ENCODE measurements around the gene MPPED2. TPM values are rescaled to one million over a fixed set of nuclear protein-coding genes. Genes with fewer than 3 reads are reported as not detected.

Gene MPPED2, protein sequence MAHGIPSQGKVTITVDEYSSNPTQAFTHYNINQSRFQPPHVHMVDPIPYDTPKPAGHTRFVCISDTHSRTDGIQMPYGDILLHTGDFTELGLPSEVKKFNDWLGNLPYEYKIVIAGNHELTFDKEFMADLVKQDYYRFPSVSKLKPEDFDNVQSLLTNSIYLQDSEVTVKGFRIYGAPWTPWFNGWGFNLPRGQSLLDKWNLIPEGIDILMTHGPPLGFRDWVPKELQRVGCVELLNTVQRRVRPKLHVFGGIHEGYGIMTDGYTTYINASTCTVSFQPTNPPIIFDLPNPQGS
- total RNA-seq (1 to 10 TPM; 2.1 to 5.6 TPM), polyA plus RNA-seq (under 1 TPM; 0.11 to 0.20 TPM)
- long read RNA-seq, donor 1: 0 reads
- long read RNA-seq, donor 2: 0 reads
- long read RNA-seq, donor 3: 0 reads
- long read RNA-seq, donor 4: 0 reads
- long read RNA-seq, donor 5: 0 reads

DNA sequence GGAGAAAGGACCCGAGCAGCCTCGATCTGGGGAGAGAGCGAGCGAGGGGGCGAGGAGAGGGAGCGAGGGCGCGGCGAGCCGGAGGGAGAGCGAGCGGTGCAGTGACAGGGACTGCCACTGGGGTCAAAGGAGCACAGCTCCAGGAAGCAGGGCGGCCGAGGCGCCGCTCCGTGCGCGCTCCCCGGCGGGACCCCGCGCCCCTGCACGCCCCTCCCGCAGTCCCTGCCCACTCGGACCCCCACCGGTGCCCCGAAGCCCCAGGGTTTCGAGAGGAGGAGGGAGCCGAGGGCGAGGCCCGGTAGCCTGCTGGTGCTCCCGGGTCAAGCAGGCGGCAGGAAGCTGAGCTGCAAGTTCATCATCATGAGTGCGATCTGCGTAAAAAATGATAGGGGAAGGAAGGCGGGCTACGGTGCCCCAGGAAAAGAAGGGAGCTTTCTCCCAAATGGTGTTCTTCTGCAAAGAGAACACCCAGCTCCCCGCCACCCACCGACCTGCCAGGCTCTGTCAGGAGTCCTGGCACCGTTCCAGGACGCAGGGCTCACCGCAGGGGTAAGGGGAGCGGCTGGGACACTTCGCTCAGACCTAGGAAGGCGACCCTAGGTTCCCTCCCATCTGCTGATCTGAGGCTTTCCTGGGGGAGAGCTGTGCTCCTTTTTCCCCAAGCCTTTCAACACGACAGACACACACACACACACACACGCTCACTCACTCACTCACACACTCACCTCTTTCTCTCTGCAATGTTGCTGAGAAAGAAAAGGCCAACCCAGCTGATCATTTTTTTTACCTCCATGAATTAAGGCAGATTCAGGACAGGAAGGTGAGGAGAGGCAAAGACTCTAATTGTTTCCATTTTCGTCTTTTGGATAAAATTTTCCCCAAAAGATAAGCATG is at the start of gene MPPED2:
TSS of gene MPPED2 (minus strand) at position 103 of the 894 bp plus-strand sequence. CDS start 5,980 bp downstream, outside the sequence.
- TF ChIP-seq, protein P1, sequence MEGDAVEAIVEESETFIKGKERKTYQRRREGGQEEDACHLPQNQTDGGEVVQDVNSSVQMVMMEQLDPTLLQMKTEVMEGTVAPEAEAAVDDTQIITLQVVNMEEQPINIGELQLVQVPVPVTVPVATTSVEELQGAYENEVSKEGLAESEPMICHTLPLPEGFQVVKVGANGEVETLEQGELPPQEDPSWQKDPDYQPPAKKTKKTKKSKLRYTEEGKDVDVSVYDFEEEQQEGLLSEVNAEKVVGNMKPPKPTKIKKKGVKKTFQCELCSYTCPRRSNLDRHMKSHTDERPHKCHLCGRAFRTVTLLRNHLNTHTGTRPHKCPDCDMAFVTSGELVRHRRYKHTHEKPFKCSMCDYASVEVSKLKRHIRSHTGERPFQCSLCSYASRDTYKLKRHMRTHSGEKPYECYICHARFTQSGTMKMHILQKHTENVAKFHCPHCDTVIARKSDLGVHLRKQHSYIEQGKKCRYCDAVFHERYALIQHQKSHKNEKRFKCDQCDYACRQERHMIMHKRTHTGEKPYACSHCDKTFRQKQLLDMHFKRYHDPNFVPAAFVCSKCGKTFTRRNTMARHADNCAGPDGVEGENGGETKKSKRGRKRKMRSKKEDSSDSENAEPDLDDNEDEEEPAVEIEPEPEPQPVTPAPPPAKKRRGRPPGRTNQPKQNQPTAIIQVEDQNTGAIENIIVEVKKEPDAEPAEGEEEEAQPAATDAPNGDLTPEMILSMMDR (IDR thresholded peaks at IDR 0.05; ENCODE audit: control extremely low read depth, extremely low read depth): no peak
- peak within 1 kb of the TSS in 1 of 2 donors; percentile 6 for H3K9ac ChIP-seq (ENCODE audit: insufficient read depth in 1 of 2, low read length in 2 of 2)
- 7 to 8% methylated on average over 23 to 49 of the region's 49 CpGs for WGBS, 2 donors

DNA sequence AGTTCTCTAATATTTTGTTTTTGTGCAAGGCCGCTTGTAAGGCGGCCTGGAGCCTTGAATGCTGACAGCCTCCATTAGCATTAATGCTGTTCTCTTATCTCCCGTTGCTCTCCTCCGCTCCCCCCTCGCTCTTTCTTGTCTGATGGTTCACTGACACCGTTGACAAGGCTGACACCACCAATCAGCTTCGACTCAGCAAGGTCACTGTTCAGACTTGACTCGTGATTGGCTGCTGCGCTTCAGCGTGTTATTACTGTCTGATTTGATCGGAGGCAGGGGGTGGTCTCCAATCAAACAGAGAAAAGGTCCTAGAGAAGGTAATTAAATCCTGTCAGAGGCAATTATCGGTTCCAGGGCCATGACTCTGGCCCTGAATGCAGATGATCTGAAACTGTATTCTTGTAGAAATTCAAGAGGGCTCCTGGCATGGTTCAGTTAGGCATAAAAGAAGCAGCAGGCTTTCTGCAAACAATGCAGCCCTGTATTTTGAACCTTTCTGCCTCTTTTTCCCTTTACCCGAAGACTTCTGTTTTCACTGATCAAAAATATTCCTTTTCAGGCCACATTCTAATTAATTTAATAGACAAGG is 49.3 kb upstream of the MPPED2 start:
- DNase-seq (peak; percentile 61 to 83 (median 81)), ATAC-seq (ENCODE audit: insufficient read depth, low FRiP score) (no peak)
- 42 to 43% methylated on average over 13 of the region's 13 CpGs for WGBS, 2 donors

More for the DNA sequence above, at the start of gene MPPED2:
- Histone ChIP-seq H3K27ac (ENCODE audit: low read depth in 1 of 2, low read length in 1 of 2) (peak within 1 kb of the TSS in 1 of 2 donors; percentile 76), H3K9me3 (ENCODE audit: control insufficient read depth in 4 of 4, insufficient read depth in 3 of 4, low read length in 3 of 4) (peaks cover 0 to 7% (median 0%) of the 10 kb centered on the region in 4 donors), H3K4me3 (peak within 1 kb of the TSS; percentile 41), H3K4me1 (ENCODE audit: control insufficient read depth in 5 of 5, insufficient read depth in 5 of 5, low read length in 5 of 5) (peaks cover 0 to 28% (median 0%) of the 10 kb centered on the region in 5 donors), H3K36me3 (ENCODE audit: control insufficient read depth in 4 of 4, insufficient read depth in 4 of 4, low read length in 4 of 4) (no peaks in the 10 kb centered on the region), H3K27me3 (ENCODE audit: control insufficient read depth in 3 of 3, insufficient read depth in 3 of 3, low read length in 2 of 3) (peaks cover 6 to 32% (median 28%) of the 10 kb centered on the region in 3 donors)
- ATAC-seq (ENCODE audit: insufficient read depth, low FRiP score) (peak; percentile 67), DNase-seq (peak in 2 of 3 donors; percentile 44 to 58)

DNA sequence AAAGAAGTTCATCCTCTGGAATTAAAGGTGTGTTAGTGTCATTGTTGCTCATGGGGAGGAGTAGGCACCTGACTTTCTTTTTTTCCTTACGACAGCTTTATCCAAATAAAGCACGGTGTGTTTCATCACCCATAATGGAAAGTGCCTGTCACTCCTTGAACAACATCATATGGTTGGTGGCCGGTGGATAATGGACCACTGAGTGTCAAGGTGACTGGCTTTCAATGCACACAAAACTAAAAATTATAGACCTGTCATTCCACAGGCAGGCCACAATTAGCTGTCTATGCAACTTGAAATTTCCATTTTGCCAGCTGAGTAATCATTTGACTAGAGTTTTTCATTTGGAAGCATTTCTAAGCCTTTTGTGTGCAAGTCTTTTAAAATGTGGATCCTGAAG is 45.0 kb upstream of the MPPED2 start:
- Histone ChIP-seq H3K4me1 (ENCODE audit: control insufficient read depth in 5 of 5, insufficient read depth in 5 of 5, low read length in 5 of 5) (peaks cover 0 to 3% (median 0%) of the 10 kb centered on the region in 5 donors), H3K9me3 (ENCODE audit: control insufficient read depth in 4 of 4, insufficient read depth in 3 of 4, low read length in 3 of 4) (peaks cover 0 to 3% (median 0%) of the 10 kb centered on the region in 4 donors), H3K27me3 (ENCODE audit: control insufficient read depth in 3 of 3, insufficient read depth in 3 of 3, low read length in 2 of 3) (no peaks in the 10 kb centered on the region), H3K4me3 (no peak overlapping the region), H3K27ac (ENCODE audit: low read depth in 1 of 2, low read length in 1 of 2) (no peak overlapping the region), H3K9ac (ENCODE audit: insufficient read depth in 1 of 2, low read length in 2 of 2) (no peak overlapping the region), H3K36me3 (ENCODE audit: control insufficient read depth in 4 of 4, insufficient read depth in 4 of 4, low read length in 4 of 4) (no peaks in the 10 kb centered on the region)
- TF ChIP-seq, protein P1 (IDR thresholded peaks at IDR 0.05; ENCODE audit: control extremely low read depth, extremely low read depth): no peak
- no peak for ATAC-seq (ENCODE audit: insufficient read depth, low FRiP score)
- DNase-seq: no peak
- WGBS, 2 donors: 60 to 78% methylated on average over 3 of the region's 3 CpGs

More for the DNA sequence above, 49.3 kb upstream of the MPPED2 start:
- Histone ChIP-seq H3K27me3 (ENCODE audit: control insufficient read depth in 3 of 3, insufficient read depth in 3 of 3, low read length in 2 of 3) (no peaks in the 10 kb centered on the region), H3K4me1 (ENCODE audit: control insufficient read depth in 5 of 5, insufficient read depth in 5 of 5, low read length in 5 of 5) (peaks cover 0 to 3% (median 0%) of the 10 kb centered on the region in 5 donors), H3K9me3 (ENCODE audit: control insufficient read depth in 4 of 4, insufficient read depth in 3 of 4, low read length in 3 of 4) (peaks cover 0 to 3% (median 0%) of the 10 kb centered on the region in 4 donors), H3K4me3 (no peak overlapping the region), H3K9ac (ENCODE audit: insufficient read depth in 1 of 2, low read length in 2 of 2) (no peak overlapping the region), H3K36me3 (ENCODE audit: control insufficient read depth in 4 of 4, insufficient read depth in 4 of 4, low read length in 4 of 4) (no peaks in the 10 kb centered on the region), H3K27ac (ENCODE audit: low read depth in 1 of 2, low read length in 1 of 2) (no peak overlapping the region)
- TF ChIP-seq, protein P1 (IDR thresholded peaks at IDR 0.05; ENCODE audit: control extremely low read depth, extremely low read depth): no peak

Measured in lung (tissue), 16 donors.